ENCODE measurements around the gene CASKIN1. TPM values are rescaled to one million over a fixed set of nuclear protein-coding genes. Genes with fewer than 3 reads are reported as not detected.

CASKIN1 gene
- total and polyA plus RNA-seq, 2 experiments from 2014 or later = 1.0 to 6.2 TPM

DNA sequence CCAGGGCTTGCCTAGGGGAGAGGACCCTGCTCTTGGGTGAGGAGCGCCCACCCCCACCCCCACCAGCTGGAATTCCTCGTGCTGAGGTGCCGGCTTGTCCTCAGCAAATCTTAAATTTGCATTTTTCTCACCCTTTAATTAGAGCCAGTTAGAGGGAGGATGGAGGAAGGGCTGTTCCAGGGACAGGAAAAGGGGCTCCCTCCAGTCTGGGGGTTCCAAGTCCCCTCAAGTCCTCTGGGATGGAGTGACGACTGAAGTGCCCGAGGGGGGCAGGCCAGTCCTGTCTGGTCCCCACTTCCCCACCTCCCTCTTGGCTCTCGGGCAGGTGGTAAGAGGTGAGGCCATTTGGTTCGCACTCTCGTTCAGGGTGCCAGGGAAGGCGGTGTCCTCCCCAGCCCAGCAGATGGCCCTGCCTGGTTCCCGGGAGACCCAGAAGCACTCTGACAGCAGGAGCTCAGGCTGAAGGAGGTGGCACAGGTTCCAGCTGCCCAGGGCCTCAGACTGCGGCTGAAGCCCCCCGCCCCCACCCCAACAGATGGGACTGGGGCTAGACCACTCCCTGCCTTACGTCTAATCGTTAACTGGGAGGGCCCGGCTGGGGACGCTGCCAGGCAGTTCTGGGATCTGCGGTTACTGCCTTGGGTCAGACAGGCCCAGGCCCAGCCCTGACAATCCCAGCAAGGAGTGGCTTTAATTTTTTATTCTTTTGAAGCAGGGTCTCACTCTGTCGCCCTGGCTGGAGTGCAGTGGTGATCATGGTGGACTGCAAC lies 45.8 kb downstream of the CASKIN1 start:
- peak overlapping the region; percentile 95 for H3K27ac ChIP-seq (ENCODE audit: low read depth)
- peak overlapping the region; percentile 79 for H3K4me3 ChIP-seq
- Mint-ChIP-seq H3K4me1 (peaks cover 30% of the 10 kb centered on the region), H3K9me3 (peaks cover 21% of the 10 kb centered on the region), H3K4me3 (peak overlapping the region; percentile 93), H3K27me3 (ENCODE audit: insufficient read depth, low read depth, poor library complexity) (peaks cover 64% of the 10 kb centered on the region), H3K27ac (peak overlapping the region; percentile 45; the same call in 1 of the 2 replicates), H3K36me3 (ENCODE audit: low read depth) (peaks cover 45% of the 10 kb centered on the region)
- peaks cover 27% of the 10 kb centered on the region for H3K79me2 ChIP-seq (replicated peaks; ENCODE audit: insufficient read depth)
- H3K9me2 ChIP-seq (ENCODE audit: insufficient read depth) = no peaks in the 10 kb centered on the region
- TF ChIP-seq NANOG (IDR thresholded peaks at IDR 0.05; ENCODE audit: borderline replicate concordance) (no peak), ZNF114 (CRISPR knock-in tag; IDR thresholded peaks at IDR 0.05) (no peak), EZH2 (IDR thresholded peaks at IDR 0.05; ENCODE audit: low read depth, unreplicated experiment) (no peak), POLR2AphosphoS5 (IDR thresholded peaks at IDR 0.05; ENCODE audit: low read depth) (peak; percentile 44; the same call in 1 of the 2 replicates), CREB1 (CRISPR knock-in tag; IDR thresholded peaks at IDR 0.05; ENCODE audit: low read depth) (no peak)
- TF ChIP-seq, protein P1, sequence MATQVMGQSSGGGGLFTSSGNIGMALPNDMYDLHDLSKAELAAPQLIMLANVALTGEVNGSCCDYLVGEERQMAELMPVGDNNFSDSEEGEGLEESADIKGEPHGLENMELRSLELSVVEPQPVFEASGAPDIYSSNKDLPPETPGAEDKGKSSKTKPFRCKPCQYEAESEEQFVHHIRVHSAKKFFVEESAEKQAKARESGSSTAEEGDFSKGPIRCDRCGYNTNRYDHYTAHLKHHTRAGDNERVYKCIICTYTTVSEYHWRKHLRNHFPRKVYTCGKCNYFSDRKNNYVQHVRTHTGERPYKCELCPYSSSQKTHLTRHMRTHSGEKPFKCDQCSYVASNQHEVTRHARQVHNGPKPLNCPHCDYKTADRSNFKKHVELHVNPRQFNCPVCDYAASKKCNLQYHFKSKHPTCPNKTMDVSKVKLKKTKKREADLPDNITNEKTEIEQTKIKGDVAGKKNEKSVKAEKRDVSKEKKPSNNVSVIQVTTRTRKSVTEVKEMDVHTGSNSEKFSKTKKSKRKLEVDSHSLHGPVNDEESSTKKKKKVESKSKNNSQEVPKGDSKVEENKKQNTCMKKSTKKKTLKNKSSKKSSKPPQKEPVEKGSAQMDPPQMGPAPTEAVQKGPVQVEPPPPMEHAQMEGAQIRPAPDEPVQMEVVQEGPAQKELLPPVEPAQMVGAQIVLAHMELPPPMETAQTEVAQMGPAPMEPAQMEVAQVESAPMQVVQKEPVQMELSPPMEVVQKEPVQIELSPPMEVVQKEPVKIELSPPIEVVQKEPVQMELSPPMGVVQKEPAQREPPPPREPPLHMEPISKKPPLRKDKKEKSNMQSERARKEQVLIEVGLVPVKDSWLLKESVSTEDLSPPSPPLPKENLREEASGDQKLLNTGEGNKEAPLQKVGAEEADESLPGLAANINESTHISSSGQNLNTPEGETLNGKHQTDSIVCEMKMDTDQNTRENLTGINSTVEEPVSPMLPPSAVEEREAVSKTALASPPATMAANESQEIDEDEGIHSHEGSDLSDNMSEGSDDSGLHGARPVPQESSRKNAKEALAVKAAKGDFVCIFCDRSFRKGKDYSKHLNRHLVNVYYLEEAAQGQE (IDR thresholded peaks at IDR 0.05; ENCODE audit: unreplicated experiment) = no peak
- TF ChIP-seq, protein P2, sequence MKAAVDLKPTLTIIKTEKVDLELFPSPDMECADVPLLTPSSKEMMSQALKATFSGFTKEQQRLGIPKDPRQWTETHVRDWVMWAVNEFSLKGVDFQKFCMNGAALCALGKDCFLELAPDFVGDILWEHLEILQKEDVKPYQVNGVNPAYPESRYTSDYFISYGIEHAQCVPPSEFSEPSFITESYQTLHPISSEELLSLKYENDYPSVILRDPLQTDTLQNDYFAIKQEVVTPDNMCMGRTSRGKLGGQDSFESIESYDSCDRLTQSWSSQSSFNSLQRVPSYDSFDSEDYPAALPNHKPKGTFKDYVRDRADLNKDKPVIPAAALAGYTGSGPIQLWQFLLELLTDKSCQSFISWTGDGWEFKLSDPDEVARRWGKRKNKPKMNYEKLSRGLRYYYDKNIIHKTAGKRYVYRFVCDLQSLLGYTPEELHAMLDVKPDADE (IDR thresholded peaks at IDR 0.05) = 0 out of 2 replicates have a peak, but pooled peaks have one; percentile 24
- TF ChIP-seq, protein P3, sequence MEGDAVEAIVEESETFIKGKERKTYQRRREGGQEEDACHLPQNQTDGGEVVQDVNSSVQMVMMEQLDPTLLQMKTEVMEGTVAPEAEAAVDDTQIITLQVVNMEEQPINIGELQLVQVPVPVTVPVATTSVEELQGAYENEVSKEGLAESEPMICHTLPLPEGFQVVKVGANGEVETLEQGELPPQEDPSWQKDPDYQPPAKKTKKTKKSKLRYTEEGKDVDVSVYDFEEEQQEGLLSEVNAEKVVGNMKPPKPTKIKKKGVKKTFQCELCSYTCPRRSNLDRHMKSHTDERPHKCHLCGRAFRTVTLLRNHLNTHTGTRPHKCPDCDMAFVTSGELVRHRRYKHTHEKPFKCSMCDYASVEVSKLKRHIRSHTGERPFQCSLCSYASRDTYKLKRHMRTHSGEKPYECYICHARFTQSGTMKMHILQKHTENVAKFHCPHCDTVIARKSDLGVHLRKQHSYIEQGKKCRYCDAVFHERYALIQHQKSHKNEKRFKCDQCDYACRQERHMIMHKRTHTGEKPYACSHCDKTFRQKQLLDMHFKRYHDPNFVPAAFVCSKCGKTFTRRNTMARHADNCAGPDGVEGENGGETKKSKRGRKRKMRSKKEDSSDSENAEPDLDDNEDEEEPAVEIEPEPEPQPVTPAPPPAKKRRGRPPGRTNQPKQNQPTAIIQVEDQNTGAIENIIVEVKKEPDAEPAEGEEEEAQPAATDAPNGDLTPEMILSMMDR (conservative IDR thresholded peaks at IDR 0.05; ENCODE audit: low read depth in 2 of 2) = no peak; a peak in 1 of 4 replicates
- peaks cover 21% of the 10 kb centered on the region; the same call in 1 of the 2 replicates for H3K36me3 ChIP-seq (ENCODE audit: insufficient read depth)
- H3K4me2 ChIP-seq = peak overlapping the region; percentile 100
- peaks cover 32% of the 10 kb centered on the region for H3K4me1 ChIP-seq (ENCODE audit: insufficient read depth)
- H3K27me3 ChIP-seq (ENCODE audit: insufficient read depth) = peaks cover 9% of the 10 kb centered on the region; the same call in 1 of the 2 replicates
- DNase-seq (ENCODE audit: low spot score) = peak; percentile 80
- H2AFZ ChIP-seq = no peak overlapping the region
- peaks cover 64% of the 10 kb centered on the region for H3F3A ChIP-seq (replicated peaks; ENCODE audit: low read depth)
- peaks cover 33% of the 10 kb centered on the region for H4K20me1 ChIP-seq (replicated peaks; ENCODE audit: insufficient read depth)
- ATAC-seq = peak; percentile 4

Data from GM23338 (cell line).